ENCODE measurements around the gene TOGARAM2.

TOGARAM2 gene

DNA sequence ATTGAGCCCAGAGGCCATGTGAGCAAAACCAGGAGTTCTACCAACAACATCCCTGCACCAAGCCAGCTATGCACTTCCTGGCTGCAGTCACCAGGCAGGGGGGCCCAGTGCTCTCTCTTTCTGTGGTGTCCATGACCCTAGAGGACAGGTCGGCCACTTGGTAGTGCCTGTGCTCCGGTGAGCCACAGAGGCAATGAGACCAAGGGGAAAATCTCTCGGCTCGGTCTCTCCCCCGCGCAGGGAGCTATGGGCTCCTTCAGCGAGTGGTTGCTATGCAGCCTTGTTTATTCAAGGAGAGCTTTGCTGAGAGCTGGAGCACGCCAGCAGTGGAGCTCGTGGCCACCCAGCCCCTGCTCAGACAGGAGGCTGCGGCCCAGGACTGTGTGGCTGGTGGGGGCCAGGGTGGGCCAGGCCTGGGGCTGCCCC, at the start of gene TOGARAM2:
Gene TOGARAM2, plus strand, starts transcription at position 283 of the 426 bp plus-strand sequence. CDS start 13,537 bp downstream, outside the sequence.
- no peak for DNase-seq

- no peak for DNase-seq
Measured at GRCh38 chr2:28934769-28935168, 46.3 kb upstream of the TOGARAM2 start.

DNA sequence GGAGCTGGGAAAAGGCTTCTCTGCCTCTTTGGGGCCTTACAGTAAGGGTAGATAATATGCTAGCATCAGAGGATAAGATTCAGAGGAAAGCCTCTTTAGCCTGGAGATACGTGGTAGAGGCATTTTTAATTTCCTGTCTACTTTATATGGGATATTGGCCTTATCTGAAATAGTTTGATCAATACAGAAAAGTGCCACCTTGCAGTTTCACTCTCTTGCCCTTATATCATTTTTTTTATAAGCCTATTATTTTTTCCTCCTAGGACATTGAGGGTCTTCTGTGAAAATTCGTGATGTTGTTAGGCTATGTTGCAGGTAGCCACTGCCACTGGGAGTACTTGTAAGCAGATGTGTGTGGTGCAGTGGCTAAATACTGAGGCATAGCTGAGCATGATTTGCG, 40.1 kb upstream of the TOGARAM2 start:
- no peak for DNase-seq

- DNase-seq, result no peak
Measured at GRCh38 chr2:28944535-28945248, 36.4 kb upstream of the TOGARAM2 start.

- DNase-seq, result no peak
Measured at GRCh38 chr2:28948160-28948559, 32.9 kb upstream of the TOGARAM2 start.

GRCh38 chr2:28949190-28949589, 31.9 kb upstream of the TOGARAM2 start:
- DNase-seq, result no peak

DNA sequence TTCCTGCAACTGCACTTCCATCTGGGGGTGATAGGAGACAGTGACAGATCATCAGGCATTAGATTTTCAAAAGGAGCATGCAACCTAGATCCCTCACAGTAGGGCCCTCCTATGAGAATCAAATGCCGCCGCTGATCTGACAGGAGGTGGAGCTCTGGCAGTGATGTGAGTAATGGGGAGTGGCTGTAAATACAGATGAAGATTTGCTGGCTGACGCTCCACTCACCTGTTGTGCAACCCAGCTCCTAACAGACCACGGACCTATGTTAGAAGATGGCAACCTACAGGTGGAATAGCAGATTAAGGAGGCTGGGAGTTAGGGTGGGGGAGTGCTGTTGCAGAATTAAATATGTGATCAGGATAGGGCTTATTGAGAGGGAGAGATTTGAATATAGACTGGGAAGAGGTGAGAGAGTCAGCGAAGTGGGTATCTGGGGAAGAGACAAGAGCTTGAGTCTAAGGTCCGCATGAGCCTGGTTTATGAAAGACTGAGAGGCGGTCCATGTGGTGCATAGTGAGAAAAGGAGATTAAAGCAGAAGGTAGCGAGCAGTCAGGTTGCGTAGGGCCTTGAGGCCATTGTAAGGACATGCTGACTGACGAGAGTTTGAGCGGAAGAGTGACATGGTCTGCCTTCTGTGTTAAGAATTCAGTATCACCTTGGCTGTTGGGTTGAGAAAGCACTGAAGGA, 31.3 kb upstream of the TOGARAM2 start:
- DNase-seq, result peak; percentile 28

DNA sequence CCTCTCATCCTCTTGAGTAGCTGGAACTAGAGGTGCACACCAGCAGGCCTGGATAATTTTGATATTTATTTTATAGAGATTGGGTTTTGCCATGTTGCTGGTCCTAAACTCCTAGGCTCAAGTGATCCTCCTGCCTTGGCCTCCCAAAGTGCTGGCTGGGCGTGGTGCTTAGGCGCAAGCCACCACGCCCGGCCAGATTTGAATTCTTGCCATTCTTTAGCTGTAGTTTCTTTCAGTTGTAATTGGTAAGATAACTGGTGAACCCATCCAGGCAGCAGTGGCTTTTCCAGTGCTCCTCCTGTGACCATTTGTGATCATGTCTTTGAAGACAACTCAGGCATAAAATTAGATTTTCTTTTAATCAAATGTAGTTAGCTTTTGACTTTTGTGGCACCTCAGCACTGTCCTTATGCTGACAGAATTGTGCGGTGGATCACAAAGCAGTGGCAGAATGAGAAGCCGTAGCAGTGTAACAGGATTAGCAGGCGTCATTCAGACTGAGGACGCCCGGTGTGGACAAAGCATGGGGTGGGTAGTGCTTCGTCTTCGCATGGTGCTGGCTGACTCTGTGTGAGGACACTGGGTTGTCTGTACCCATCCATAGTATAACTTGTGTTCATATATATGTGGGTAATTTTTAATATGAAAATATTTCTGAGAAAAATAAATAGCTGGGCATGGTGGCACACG, 30.0 kb upstream of the TOGARAM2 start:
- peak; percentile 56 for DNase-seq

GRCh38 chr2:28951910-28952835, 28.9 kb upstream of the TOGARAM2 start:
- peak; percentile 61 for DNase-seq

DNA sequence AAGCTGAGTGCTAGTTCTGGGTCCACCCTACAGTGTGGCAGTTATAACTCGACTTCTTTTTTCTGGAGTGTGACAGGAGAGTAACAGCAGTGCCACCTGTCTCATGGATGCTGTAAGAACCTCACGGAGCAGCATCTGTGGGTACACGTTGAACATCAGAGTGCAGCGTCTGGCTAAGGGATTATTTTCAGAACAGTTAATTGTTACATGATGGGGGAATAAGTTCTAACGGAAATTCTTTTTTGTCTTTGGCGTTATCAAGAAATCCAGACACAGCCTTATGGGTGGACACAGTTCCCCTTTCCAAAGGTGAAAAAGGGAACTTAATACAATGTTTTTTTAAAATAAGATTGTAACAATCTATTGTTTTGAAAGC, 28.3 kb upstream of the TOGARAM2 start:
- peak; percentile 96 for DNase-seq

GRCh38 chr2:28955467-28955866, 25.6 kb upstream of the TOGARAM2 start:
- no peak for DNase-seq

DNA sequence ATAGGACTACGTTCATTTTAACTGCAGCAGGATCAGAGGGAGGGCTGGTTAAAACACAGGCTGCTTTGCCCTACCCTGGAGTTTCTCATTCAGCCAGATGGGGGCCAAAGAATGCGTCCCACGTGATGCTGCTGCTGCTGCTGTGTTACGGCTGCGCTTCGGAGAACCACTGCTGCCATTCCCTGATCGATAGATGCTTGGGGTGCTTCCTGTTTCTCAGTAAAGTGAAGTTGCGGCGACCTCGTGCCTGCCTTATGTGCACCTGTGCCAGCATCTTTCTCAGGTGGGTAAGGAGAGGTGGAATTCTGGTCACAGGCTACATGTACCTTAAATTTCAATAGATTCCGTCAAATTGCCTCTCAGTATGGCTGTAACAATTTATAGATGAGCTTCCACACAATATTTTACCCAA, 24.7 kb upstream of the TOGARAM2 start:
- peak; percentile 81 for DNase-seq

GRCh38 chr2:28956890-28957289, 24.2 kb upstream of the TOGARAM2 start:
- no peak for DNase-seq

- DNase-seq, result peak; percentile 87
Measured at GRCh38 chr2:28958689-28959088, 22.4 kb upstream of the TOGARAM2 start.

DNA sequence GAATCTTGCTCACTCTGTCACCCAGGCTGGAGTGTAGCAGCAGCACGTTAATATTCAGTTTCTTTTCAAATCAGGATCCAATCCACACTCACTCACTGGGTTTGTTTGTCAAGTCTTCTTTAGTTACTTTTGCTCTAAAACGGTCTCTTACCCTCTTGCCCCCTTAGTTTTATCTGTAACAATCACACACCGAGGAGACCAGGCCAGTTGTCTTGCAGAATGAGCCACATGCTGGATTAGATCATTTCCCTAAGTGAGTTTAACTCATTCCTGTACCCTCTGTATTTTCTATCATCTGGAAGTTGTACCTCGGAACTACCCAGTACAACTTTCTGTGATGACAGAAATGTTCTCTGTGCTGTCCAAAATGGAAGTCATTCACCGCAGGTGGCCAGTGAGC, 20.7 kb upstream of the TOGARAM2 start:
- no peak for DNase-seq

DNA sequence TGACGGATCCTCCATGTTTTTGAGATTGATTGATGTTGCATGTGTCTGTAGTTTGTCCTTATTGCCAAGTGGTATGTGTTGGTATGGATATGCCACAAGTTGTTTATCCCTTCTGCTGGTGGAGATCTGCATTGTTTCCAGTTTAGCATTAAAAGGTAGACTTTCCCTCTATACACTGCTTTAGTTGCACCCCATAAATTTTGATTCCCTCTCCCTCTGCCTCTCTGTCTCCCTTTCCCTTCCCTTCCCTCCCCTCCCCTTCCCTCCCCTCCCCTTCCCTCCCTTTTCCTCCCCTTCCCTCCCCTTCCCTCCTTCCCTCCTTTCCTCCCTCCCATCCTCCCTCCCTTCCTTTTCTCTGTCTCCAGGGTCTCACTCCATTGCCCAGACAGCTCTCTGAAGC, 18.6 kb upstream of the TOGARAM2 start:
- no peak for DNase-seq

DNA sequence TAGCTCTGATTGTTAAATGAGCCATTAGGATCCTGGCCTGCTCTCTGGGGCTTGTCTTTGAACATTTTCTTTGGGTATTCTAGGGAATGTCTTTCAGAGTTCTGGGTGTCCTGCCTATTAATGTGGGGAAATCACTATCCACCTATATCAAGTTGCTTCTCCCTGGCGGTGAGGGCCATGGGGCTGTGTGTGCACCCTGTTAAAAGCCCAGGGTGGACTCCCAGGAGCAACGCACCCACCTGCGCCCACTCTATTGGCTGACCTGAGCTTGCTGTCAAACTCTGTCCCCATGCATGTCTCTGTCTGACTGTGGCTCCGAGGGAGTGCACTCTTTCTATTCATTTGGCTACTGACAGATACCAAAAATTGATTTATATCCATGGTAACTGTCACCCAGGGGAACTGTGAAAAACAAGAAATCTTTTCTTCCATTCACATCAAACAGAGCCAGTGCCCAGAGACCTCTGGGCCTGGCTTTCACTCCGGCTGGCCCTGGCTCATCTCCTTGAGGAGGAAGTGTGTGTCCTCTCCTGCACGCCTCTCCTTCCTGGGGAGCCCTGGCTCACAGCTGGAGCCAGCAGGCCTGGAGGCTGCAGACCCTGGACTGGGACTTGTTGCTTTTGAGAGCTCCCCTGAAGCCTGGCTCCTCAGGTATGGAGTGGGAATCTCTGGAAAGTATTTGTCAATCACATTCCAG, 10.5 kb upstream of the TOGARAM2 start:
- DNase-seq, result no peak

DNA sequence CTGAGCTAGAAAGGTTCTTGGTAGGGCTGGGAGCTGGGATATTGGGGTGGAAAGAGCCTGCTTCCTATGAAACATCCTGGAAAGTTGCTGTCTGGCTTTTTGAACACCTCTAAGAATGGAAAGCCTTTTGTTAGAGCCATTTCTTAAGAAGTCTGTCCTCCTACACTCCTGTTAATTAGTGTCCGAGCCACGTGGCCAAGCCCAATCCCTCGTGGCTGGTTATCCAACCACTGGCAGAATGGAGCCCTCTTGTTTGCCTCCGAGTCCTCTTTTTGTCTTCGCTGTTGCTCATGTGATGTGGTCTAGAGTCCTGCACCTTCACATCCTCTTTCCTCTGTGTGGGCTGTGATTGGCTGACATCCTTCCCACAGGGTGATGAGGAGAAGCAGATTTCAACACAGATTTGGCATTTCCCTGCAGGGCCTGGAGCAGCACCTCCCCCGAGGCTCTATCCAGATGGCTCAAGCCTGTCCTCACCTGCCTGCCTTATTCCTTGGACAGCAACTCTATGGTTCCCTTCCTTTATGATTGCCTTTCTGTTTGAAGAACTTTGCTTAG, 8.2 kb upstream of the TOGARAM2 start:
- DNase-seq, result no peak

DNA sequence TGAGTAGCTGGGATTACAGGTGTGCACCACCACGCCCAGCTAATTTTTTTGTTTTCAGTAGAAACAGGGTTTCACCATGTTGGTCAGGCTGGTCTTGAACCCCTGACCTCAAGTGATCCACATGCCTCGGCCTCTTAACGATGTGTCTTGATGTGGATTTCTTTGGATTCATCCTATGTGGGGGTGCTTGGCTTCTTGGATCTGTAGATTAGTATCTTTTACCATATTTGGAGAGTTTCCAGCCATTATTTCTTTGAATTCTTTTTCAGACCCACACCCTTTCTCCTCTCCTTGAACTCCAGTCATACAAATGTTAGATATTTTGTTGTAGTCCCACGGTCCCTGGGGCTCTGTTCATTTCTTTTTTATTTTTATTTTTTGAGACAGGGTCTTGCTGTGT, 6.8 kb upstream of the TOGARAM2 start:
- no peak for DNase-seq

- peak; percentile 38 for DNase-seq
Measured at GRCh38 chr2:28975671-28976070, 5.4 kb upstream of the TOGARAM2 start.

GRCh38 chr2:28976584-28976983, 4.5 kb upstream of the TOGARAM2 start:
- DNase-seq, result no peak
